NCI-H2171 (cell line): ENCODE results near the gene ANXA3.
"Not testable (repeated sequence)": the region's sequence is repeated elsewhere in the genome, so short reads cannot be mapped to it uniquely, and the experiment has no call there.

Experiments used
- DNase-seq: peaks from one replicate; lab custom pipeline; 2025; lab: John Stamatoyannopoulos, UW

ANXA3 gene, protein sequence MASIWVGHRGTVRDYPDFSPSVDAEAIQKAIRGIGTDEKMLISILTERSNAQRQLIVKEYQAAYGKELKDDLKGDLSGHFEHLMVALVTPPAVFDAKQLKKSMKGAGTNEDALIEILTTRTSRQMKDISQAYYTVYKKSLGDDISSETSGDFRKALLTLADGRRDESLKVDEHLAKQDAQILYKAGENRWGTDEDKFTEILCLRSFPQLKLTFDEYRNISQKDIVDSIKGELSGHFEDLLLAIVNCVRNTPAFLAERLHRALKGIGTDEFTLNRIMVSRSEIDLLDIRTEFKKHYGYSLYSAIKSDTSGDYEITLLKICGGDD

DNA sequence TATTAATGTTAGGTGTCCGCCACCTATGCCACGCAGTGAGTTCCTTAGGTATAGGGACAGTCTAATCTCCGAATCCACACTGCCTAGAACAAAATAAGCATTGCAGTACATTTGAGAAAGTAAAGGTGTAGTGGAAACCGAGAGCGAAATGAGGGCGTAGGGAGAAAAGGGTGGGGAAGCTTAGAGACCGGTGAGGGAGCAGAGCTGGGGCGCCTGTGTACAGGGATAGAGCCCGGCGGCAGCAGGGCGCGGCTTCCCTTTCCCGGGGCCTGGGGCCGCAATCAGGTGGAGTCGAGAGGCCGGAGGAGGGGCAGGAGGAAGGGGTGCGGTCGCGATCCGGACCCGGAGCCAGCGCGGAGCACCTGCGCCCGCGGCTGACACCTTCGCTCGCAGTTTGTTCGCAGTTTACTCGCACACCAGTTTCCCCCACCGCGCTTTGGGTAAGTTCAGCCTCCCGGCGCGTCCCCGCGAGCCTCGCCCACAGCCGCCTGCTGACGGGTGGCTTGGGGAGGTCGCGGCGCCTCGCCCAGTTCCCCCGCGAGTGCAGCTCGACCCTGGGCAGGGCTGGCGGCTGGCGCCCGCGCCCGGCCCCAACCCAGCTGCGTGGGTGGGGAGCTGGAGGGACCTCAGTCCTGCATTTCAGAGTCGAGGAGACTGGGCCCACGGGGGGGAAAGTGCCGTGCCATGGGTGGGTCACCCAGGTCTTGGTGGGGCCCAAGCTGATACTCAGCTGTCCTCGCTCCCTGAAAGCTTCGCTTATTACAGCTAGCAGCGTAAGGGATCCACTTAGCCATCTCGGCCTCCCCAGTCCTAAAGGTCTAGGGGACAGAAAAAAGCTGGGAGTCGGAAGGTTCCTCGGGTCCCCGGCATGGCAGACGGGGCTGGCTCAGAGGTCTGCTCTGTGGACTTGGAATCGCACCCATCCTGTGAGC lies at the start of gene ANXA3:
TSS of gene ANXA3 (plus strand) at position 351 of the 932 bp plus-strand sequence. CDS start 2,704 bp downstream, outside the sequence.
- no peak for DNase-seq

DNA sequence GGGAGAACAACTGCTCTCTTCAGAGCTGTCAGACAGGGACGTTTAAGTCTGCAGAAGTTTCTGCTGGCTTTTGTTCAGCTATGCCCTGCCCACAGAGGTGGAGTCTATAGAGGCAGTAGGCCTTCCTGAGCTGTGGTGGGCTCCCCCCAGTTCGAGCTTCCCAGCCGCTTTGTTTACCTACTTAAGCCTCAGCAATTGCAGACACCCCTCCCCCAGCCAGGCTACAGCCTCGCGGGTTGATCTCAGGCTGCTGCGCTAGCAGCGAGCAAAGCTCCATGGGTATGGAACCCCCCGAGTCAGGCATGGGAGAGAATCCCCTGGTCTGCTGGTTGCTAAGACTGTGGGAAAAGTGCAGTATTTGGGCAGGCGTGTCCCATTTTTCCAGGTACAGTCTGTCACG lies 45.3 kb upstream of the ANXA3 start:
- not testable (repeated sequence) for DNase-seq

DNA sequence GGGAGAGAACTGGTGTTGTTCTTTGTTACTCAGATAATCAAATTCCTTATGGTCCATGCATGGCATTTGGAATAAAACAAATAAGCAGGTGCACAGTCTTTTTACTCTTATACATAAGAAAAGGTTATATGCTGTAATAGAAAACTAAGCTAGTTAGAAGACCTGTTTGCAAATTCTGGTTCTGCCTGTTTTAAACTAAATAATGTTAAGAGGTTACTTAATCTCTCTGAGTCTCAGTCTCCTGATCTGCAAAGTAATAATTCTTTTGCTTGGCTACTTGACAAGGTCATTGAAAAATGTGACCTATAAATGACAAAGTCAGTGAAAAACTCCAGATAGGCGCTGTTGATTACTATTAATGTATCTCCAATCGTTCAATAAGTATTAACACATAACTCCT lies 42.5 kb upstream of the ANXA3 start:
- no peak for DNase-seq

DNA sequence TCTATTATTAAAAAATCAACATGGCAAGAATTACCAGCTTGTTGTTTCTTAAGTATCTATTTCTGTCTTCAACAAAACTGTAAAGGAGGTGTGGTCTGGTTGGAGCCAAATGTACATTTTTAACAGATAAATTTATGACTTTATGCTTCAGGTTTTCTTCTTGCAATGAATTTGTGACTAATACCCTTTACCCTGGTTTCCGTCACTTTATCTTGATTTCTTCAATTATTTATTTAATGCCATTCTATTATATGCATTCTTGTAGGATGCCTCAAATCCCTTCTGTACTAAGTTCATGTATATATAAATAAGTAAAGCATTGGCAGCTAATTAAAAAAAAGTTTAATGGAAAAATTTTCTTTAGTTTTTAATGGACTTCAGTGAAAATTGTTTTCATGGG lies 41.5 kb upstream of the ANXA3 start:
- DNase-seq, result no peak

DNA sequence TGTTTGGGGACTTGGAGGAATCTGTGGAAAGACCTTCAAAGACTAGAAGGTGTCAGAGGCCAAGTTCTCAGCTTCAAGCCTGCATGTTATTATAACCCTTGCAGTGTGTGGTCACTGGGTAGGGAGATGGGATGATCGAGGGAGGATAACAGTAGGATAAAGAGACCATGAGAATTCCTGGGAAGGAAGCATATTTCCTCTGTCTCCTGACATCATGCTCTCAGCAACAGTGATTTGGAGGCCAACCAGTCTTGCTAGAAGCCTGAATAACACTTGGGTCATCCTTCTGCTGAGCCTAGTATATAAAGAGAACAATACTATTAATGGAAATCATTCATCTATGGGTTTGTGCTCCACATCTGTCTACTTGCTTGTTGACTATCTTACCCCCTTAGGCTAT lies 40.9 kb upstream of the ANXA3 start:
- no peak for DNase-seq

DNA sequence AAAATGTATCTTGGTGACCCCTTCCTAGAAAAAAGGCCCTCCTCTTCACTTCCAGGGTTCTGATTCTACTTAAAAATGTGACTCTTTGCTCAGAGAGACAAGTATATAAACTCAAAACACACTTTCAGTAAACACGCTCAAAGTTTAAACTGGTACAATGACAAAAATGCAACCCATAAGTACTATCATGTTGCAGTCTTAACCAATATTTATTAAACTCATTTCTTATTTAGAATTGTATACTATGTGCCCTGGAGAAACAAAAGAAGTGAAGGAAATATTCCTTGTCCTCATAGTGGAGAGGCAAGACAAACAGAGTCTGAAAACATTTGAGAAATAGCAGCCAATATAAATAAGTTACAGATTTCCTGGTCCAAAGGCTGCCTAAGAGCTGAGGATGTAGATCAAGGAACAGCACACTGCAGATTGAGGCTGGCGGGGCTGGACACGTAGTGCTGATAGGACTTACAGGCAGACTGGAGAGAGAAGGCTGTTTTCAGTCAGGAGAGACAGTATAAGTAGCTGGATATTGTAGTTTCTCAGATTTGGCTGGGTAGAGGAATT lies 39.1 kb upstream of the ANXA3 start:
- DNase-seq, result no peak

DNA sequence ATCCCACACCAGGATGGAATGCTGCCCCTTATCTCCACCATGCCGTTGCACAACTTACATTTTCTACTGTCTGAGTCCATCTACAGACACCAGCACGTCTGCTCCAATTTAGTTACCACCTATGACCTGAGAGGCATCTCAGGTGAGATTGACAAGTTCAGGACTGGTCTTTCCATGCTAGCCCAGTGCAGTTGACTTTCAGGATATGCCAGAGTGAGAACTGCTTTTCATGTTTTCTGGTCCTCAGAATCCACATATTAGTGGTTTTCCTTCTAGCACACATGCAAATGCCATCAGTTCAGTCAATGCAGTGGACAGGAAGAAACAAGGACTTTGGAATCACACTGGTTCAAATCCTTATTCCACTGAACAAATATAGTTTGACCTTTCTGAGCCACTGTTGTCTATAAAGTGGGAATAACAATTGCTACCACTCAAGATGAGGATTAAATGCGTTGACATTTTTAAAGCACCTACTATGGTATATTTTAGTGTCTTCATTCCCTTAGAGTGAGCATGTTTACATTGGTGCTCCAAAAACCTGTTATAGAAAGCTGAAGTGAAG lies 38.1 kb upstream of the ANXA3 start:
- DNase-seq, result no peak

DNA sequence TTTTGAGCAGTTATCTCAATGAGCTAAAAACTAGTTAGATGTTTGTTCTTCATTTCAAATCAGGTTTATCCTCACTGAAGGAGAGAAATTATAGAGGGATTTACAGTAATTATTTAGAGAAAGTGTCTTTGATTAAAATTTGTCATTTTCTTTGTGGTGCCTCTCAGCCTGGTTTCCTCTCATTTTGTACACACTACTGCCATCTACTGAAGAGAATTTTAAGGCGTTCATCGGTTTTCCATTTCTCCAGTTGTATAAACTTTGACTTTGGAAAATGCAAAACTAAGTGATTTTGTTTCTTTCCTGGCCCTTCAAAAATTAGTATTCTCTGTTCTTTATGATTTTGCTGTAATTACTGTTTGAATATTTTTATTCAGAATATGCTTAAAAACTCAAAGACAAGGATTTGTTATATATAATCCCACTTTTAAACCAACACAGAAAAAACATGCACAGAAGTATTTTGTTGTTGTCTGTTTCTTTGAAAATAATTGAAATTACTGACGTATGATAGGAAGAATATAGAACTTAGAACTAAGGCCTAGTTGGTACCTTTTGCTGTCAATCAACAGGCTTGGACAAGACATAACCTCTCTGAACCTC lies 34.4 kb upstream of the ANXA3 start:
- no peak for DNase-seq

DNA sequence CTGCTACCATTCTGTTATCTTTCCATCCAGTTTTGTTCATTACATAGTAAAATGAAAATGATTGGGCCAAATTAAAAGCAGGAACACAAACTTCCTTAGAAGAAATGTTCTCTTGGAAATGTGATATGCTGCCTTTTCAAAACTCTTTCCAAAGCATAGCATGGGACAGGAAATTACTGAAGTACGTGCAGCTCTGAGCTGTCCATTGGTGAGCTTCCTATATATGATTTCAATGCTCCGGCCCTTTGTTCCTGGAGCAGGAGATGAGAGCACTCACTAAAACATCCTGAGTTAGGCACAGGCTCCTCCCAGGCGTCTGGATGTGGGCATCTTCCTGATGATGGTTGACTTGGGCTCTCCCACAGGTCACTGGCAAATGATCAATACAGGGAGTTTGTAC lies 33.0 kb upstream of the ANXA3 start:
- no peak for DNase-seq

DNA sequence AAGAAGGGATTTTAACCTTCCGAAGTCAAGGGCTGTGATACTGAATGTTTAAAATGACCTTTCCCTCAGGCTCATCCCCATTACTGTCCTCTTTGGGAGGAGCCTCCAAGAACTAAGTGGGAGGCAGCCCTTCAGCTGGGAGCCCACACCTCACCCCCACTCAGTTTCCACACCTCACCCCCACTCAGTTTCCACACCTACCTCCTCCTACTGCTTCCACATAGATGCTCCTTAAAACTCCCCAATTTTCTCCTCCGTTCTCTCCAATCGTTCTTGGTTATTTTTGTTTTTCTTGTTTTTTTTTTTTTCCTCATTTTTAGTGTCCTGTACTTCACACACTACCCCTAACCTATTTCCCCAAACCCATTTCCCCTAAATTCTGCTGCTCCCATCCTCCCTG lies 31.6 kb upstream of the ANXA3 start:
- DNase-seq, result no peak

DNA sequence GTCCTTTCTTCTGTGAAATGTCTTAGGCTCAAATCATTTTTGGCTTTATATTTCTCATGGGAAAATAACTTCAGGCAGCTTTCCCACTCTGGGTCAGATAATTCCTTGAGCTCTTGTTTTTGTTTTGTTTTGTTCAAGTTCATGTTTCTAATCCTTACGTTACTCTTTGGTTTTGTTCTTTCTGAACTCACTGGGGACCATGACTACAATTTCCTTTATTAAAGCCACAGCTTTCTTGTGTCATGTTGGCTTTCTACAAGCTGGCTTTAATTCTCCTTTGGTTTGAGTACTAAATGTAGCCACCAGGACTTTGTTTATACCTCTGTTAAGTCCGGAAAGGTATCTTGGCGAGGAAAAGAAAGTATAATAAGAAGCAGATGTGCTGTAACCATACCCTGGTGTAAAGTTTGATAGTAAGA lies 30.8 kb upstream of the ANXA3 start:
- DNase-seq, result no peak

DNA sequence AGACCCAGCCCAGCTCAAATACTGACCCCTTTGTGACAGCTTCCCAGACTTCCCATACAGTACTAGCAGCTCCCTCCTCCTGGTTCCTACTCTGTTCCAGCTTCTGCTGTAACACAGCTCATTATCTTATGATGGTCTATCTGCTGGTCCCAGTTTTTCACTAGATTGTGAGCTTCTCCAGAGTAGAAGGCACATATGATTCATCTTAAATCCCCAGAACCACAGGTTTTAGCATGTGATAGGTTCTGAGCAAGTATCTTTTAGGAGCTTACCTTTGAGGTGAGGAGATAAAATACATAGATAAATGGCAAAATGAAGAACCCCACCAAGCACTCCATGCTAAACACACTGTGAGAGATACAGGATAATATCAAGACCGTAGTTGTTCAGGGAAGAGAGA lies 27.6 kb upstream of the ANXA3 start:
- DNase-seq, result no peak

DNA sequence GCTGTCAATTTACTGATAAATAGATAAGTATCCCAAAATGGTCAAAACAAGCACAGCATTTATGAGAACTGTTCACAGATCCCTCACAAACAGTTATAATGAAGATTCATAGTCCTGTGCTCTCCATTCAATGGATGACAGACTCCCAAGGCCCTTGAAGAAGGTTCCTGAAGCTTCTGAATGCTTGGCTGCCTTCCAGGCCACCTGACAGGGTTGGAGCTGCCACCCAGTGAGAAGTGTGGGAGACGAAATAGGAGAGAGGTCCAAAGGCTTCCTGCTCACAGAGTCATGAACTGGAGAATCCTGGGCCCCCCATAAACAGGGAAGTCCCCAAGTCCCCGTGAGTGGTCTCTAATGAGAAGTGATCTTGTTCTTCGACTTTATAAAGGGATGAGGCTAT lies 26.0 kb upstream of the ANXA3 start:
- DNase-seq, result no peak

DNA sequence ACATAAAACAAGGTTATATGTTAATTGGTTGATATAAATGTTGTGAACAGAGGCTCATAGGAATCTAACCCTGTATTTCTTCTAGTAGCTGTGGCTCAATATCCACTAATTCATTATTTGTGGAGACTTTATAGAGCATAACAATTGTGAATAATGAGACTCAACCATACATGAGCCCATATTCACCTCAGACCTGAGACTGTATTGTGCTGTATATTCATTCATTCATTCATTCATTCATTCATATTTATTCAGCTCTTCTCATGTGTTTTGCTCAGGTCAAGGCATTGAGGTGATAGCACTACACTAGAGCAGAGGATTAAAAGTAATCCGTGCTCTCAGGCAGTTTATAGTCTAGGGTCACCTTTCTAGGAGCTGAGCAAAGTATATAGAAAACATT lies 24.5 kb upstream of the ANXA3 start:
- no peak for DNase-seq

DNA sequence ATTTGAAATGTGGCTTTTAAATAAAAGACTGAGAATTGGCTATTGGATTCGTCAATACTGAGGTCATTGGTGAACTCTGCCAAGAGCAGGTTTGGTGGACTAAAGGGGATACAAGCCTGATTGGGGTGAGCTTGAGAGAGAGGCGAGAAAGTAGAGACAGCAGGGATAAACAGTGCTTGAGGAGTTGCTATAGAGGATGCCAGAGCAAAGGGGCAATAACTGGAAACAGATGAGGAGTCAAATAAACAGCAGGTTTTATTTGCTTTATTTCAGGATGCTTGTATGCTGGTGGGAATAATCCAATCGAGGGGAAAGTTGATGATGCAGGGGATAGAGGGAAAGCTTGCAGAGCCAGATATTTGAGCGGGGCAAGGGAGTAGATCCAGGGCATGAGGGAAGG lies 24.0 kb upstream of the ANXA3 start:
- no peak for DNase-seq

DNA sequence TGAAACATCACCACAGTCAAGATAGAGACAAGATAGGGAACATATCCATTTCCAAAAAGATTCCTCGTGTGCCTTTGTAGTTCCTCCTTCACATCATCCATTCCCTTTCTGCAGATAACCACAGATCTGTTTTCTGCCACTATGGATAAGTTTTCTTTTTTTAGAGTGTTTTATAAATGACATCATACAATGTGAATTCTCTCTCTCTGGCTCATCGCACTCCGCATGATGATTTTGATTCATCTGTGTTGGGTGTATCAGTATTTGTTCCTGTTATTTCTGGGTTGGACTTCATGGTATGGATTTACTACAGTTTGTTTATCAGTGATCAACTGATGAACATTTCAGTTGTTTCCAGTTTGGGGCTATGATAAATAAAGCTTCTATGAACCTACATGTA lies 23.2 kb upstream of the ANXA3 start:
- DNase-seq, result no peak

DNA sequence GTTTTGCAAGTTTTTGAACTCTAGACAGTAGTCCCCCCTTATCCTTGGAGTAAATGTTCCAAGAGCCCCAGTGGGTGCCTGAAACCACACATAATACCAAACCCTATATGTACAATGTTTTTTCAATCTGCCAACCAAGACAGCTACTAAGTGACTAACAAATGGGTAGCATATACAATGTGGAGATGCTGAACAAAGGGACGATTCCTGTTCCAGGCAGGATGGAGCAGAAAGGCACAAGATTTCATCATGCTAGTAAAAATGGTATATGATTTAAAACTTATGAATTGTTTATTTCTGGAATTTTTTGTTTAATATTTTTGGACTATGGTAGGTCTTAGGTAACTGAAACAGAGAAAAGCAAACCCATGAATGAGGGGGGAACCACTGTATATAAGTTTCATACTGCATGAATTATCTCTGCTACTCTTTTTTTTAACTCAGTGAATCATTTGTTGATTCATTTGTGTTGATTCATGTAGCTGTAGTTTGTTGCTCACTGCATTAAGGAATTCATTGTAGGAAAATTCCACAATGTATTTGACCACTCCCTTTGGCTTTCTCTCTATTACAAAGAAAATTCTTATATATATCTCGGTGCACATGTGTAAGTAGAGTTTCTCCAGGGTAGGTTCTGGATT lies 21.9 kb upstream of the ANXA3 start:
- no peak for DNase-seq

DNA sequence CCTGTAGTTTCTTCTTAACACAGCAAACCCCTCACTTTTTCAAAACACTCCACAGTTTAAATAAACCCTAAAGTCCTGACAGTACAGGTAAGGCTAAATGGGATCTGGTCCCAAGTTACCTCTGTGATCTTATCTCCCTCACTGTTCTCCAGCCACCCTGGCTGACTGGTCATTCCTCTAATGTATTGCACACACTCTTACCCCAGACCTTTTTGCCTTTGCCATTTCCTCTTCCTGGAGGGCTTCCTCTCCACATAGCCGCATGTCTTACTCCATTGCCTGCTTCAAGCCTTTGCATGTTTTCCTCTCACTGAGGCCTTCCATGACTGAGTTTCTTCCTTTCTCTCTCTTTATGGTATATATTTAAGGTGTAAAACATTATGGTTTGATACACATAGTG lies 19.5 kb upstream of the ANXA3 start:
- DNase-seq, result no peak

DNA sequence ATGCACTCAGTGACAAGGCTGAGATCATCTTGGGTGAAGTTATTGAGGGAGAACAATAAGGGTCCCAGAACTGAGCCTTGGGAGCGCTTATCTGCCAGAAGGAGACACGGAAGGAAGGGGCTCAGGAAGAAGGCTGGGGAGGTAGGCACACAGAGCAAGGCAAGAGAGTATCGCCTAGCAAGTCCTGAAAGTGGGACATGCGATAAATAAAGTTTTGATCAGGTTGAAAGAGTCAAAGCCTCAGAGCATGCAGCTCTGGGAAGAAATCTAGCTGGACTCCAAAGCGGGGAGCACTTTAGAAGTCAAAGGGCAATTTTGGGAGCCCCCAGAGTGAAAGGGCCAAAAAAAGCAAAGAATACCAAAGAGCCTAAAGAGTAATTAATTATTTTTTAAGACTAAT lies 17.7 kb upstream of the ANXA3 start:
- DNase-seq, result no peak

DNA sequence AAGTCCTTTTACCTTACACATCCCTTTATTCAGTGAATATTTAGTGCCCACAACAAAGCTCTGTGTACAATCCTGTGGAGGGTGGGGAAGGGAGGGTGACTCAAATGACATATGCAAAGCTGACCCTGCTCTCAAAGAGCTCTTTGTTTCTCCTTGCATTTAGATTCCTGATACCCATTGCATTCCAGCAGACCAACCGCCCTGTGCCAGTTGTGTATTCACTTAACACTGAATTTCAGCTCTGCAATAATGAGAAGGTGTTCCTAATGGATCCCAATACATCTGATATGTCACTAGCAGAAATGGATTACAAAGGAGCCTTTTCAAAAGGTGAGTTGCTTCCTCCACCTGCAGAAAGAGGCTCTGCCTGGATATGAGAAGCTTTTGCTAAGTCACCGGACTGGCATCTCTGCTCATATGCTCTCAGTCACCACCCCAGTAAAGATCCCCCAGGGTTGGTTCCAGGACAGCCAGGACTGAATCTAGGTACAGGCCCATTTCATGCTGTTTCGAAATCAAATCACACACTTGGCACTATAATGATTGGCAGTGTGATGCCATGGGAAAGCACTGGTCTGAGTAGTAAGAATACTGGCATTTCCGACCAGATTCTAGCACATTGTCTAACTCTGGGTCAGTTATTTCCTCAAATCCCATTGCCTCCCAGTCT lies 17.1 kb upstream of the ANXA3 start:
- DNase-seq, result no peak

DNA sequence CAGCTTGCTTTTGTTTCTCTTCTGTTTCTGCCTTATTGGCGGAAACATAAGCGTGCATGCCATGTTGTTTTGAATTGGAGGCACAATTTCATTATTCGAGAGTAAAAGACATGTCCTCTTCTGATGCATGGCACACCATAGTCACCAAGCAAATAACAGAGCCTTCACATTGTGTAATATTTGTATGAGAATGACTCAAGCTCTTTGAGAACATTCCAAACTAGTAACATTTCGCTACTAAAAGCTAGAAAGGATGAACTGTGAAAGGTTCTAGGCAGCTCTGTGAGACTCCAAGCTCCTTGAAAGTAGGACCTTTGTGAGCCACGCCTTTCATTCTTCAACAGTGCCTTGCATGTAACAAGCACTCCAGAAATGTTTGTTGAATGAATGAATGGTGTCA lies 9.2 kb upstream of the ANXA3 start:
- no peak for DNase-seq
